Ectodermal cell (in vitro differentiated cells): ENCODE data around the gene SORCS2.

Experiments used
- H3K27ac ChIP-seq: 2 replicates; pipeline ENCODE4 v1.7.0; 2013; ENCODE audit warnings: mild to moderate bottlenecking, low read depth, low read length; ENCODE audit not compliant: insufficient read depth, poor library complexity, severe bottlenecking
- H3K27me3 ChIP-seq: 2 replicates; pipeline ENCODE4 v1.7.0; 2013; ENCODE audit warnings: mild to moderate bottlenecking, low read length; ENCODE audit not compliant: insufficient read depth, control insufficient read depth, poor library complexity, severe bottlenecking
- H3K36me3 ChIP-seq: one replicate; pipeline ENCODE4 v1.7.0; 2013; ENCODE audit warnings: low read length; ENCODE audit not compliant: control insufficient read depth, insufficient read depth
- H3K4me1 ChIP-seq: one replicate; pipeline ENCODE4 v1.7.0; 2013; ENCODE audit warnings: low read length; ENCODE audit not compliant: control insufficient read depth, insufficient read depth
- H3K4me3 ChIP-seq: 2 replicates; pipeline ENCODE4 v1.7.0; 2013; ENCODE audit warnings: low read depth, low read length, control low read depth; ENCODE audit not compliant: insufficient read depth
- H3K9me3 ChIP-seq: 2 replicates; pipeline ENCODE4 v1.7.0; 2013; ENCODE audit warnings: mild to moderate bottlenecking, low read length, moderate library complexity; ENCODE audit not compliant: control insufficient read depth
- WGBS, 2 experiments: methylation state at CpG; one replicate each; pipeline ENCODE4 v1.1.7; 2013; ENCODE audit warnings: missing lambda C conversion rate in 2 of 2; 5-methylcytosine and 5-hydroxymethylcytosine counted together

SORCS2 gene

GRCh38 chr4:7741946-7742806 lies 549.8 kb downstream of the SORCS2 start:
- H3K36me3 ChIP-seq: no peaks in the 10 kb centered on the region
- 91 to 95% methylated on average over 18 of the region's 18 CpGs for WGBS, 2 experiments
- H3K9me3 ChIP-seq: no peaks in the 10 kb centered on the region
- H3K27ac ChIP-seq: no peak overlapping the region
- no peak overlapping the region for H3K4me3 ChIP-seq
- no peaks in the 10 kb centered on the region for H3K27me3 ChIP-seq
- no peaks in the 10 kb centered on the region for H3K4me1 ChIP-seq

- 81% methylated on average over 8 of the region's 8 CpGs for WGBS, 2 experiments
- Histone ChIP-seq H3K9me3 (no peaks in the 10 kb centered on the region), H3K4me1 (no peaks in the 10 kb centered on the region), H3K27ac (no peak overlapping the region), H3K27me3 (no peaks in the 10 kb centered on the region), H3K4me3 (no peak overlapping the region), H3K36me3 (no peaks in the 10 kb centered on the region)
Observed at GRCh38 chr4:7742807-7743280, 550.5 kb downstream of the SORCS2 start.

GRCh38 chr4:7744142-7744804 lies 551.9 kb downstream of the SORCS2 start:
- no peaks in the 10 kb centered on the region for H3K9me3 ChIP-seq
- H3K4me3 ChIP-seq: no peak overlapping the region
- no peaks in the 10 kb centered on the region for H3K36me3 ChIP-seq
- H3K4me1 ChIP-seq: no peaks in the 10 kb centered on the region
- no peaks in the 10 kb centered on the region for H3K27me3 ChIP-seq
- H3K27ac ChIP-seq: no peak overlapping the region
- WGBS, 2 experiments: 84 to 85% methylated on average over 16 of the region's 16 CpGs

- Histone ChIP-seq H3K27me3 (no peaks in the 10 kb centered on the region), H3K9me3 (no peaks in the 10 kb centered on the region), H3K27ac (no peak overlapping the region), H3K4me3 (no peak overlapping the region), H3K4me1 (no peaks in the 10 kb centered on the region), H3K36me3 (no peaks in the 10 kb centered on the region)
- 91% methylated on average over 15 of the region's 15 CpGs for WGBS, 2 experiments
Observed at GRCh38 chr4:7745301-7745885, 553.1 kb downstream of the SORCS2 start.

- Histone ChIP-seq H3K27ac (no peak overlapping the region), H3K4me3 (no peak overlapping the region), H3K9me3 (no peaks in the 10 kb centered on the region), H3K36me3 (no peaks in the 10 kb centered on the region), H3K27me3 (no peaks in the 10 kb centered on the region), H3K4me1 (no peaks in the 10 kb centered on the region)
- WGBS, 2 experiments: 94 to 96% methylated on average over 20 of the region's 20 CpGs
Observed at GRCh38 chr4:7746351-7747061, 554.2 kb downstream of the SORCS2 start.

- H3K27ac ChIP-seq: no peak overlapping the region
- no peaks in the 10 kb centered on the region for H3K36me3 ChIP-seq
- no peaks in the 10 kb centered on the region for H3K4me1 ChIP-seq
- no peaks in the 10 kb centered on the region for H3K27me3 ChIP-seq
- WGBS, 2 experiments: 93 to 94% methylated on average over 7 of the region's 7 CpGs
- no peaks in the 10 kb centered on the region for H3K9me3 ChIP-seq
- no peak overlapping the region for H3K4me3 ChIP-seq
Observed at GRCh38 chr4:7747062-7747385, 554.7 kb downstream of the SORCS2 start.

- 93 to 94% methylated on average over 11 of the region's 11 CpGs for WGBS, 2 experiments
Observed at GRCh38 chr4:7747566-7747965, 555.2 kb downstream of the SORCS2 start.

GRCh38 chr4:7750523-7750922 lies 558.2 kb downstream of the SORCS2 start:
- Histone ChIP-seq H3K27ac (no peak overlapping the region), H3K4me1 (no peaks in the 10 kb centered on the region), H3K9me3 (no peaks in the 10 kb centered on the region), H3K36me3 (no peaks in the 10 kb centered on the region), H3K27me3 (no peaks in the 10 kb centered on the region), H3K4me3 (no peak overlapping the region)
- WGBS, 2 experiments: 75 to 78% methylated on average over 6 of the region's 6 CpGs

More at GRCh38 chr4:7747566-7747965, 555.2 kb downstream of the SORCS2 start:
- no peaks in the 10 kb centered on the region for H3K36me3 ChIP-seq
- H3K27ac ChIP-seq: no peak overlapping the region
- H3K4me1 ChIP-seq: no peaks in the 10 kb centered on the region
- H3K4me3 ChIP-seq: no peak overlapping the region
- H3K27me3 ChIP-seq: no peaks in the 10 kb centered on the region
- H3K9me3 ChIP-seq: no peaks in the 10 kb centered on the region

GRCh38 chr4:7750972-7751371 lies 558.6 kb downstream of the SORCS2 start:
- H3K4me1 ChIP-seq: no peaks in the 10 kb centered on the region
- H3K27me3 ChIP-seq: no peaks in the 10 kb centered on the region
- no peaks in the 10 kb centered on the region for H3K9me3 ChIP-seq
- no peak overlapping the region for H3K4me3 ChIP-seq
- no peak overlapping the region for H3K27ac ChIP-seq
- H3K36me3 ChIP-seq: no peaks in the 10 kb centered on the region

- Histone ChIP-seq H3K27me3 (no peaks in the 10 kb centered on the region), H3K4me1 (peaks cover 8% of the 10 kb centered on the region), H3K36me3 (no peaks in the 10 kb centered on the region), H3K9me3 (no peaks in the 10 kb centered on the region), H3K27ac (no peak overlapping the region), H3K4me3 (no peak overlapping the region)
- WGBS, 2 experiments: 89 to 95% methylated on average over 6 of the region's 6 CpGs
Observed at GRCh38 chr4:7752649-7753048, 560.3 kb downstream of the SORCS2 start.
